PC-9 (cell line): ENCODE data around the gene HS6ST1.

Experiments used
- EZH2 ChIP-seq: fragments of 200-600 bp; sonication (generic); IDR thresholded peaks from 2 replicates; pipeline ENCODE4 v1.8.0; 2017; ENCODE audit warnings: antibody characterized with exemption, low read depth
- TF ChIP-seq, protein P1 (sequence below): fragments of 200-600 bp; sonication (generic); conservative IDR thresholded peaks from 2 replicates; pipeline ENCODE4 v1.6.1; 2017; ENCODE audit warnings: mixed run types, antibody characterized with exemption, mild to moderate bottlenecking, moderate library complexity

DNA sequence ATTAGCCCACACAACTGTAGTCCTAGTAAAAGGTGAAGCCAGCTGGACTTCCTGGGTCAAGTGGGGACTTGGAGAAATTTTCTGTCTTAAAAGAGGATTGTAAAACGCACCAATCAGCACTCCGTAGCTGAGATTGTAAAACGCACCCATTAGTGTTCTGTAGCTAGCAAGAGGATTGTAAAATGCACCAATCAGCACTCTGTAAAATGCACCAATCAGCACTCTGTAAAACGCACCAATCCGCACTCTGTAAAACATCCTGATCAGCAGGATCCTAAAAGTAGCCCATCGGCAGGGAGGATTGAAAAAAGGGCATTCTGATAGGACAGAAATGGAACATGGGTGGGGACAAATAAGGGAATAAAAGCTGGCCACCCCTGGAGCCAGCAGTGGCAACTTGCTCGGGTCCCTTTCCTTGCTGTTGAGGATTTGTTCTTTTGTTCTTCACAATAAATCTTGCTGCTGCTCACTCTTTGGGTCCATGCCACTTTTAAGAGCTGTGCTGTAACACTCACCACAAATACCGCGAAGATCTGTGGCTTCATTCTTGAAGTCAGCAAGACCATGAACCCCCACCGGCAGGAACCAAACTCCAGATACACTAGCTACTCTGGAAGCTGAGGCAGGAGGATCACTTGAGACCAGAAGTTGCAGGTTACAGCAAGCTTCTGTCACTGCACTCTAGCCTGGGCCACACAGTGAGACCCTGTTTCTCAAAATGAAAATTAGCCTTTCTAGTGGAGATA, 102.6 kb downstream of the HS6ST1 start:
- TF ChIP-seq, protein P1, sequence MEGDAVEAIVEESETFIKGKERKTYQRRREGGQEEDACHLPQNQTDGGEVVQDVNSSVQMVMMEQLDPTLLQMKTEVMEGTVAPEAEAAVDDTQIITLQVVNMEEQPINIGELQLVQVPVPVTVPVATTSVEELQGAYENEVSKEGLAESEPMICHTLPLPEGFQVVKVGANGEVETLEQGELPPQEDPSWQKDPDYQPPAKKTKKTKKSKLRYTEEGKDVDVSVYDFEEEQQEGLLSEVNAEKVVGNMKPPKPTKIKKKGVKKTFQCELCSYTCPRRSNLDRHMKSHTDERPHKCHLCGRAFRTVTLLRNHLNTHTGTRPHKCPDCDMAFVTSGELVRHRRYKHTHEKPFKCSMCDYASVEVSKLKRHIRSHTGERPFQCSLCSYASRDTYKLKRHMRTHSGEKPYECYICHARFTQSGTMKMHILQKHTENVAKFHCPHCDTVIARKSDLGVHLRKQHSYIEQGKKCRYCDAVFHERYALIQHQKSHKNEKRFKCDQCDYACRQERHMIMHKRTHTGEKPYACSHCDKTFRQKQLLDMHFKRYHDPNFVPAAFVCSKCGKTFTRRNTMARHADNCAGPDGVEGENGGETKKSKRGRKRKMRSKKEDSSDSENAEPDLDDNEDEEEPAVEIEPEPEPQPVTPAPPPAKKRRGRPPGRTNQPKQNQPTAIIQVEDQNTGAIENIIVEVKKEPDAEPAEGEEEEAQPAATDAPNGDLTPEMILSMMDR, result no peak
- no peak for TF ChIP-seq EZH2
